ENCODE measurements around the gene CDK14. TPM values are rescaled to one million over a fixed set of nuclear protein-coding genes. Genes with fewer than 3 reads are reported as not detected.

CDK14 gene
- total RNA-seq, 4 donors from 2014 or later = 29.3 to 37.8 (median 33.0) TPM

DNA sequence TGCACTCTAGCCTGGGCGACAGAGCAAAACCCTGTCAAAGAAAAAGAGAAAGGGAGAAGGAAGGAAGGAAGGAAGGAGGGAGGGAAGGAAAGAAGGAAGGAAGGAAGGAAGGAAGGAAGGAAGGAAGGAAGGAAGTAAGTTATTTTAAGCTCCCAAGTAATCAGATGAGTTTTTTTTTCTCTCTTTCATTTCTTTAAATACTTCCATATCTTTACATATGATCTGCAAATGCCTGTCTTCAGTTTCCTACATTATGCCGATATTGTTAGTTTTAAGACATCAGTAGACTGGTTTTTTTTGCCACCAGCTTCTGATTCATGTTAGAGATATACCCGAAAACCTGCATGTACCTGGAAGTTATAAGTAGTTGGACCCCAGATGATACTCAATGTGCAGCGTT is 495.5 kb downstream of the CDK14 start:
- WGBS, 2 donors = 88 to 95% methylated on average over 4 of the region's 4 CpGs
- intact Hi-C loops (cut with DNase I) = no loop called here
- H3K36me3 ChIP-seq = no peaks in the 10 kb centered on the region
- no peak for TF ChIP-seq POLR2A (IDR thresholded peaks at IDR 0.05)
- TF ChIP-seq, protein P1, sequence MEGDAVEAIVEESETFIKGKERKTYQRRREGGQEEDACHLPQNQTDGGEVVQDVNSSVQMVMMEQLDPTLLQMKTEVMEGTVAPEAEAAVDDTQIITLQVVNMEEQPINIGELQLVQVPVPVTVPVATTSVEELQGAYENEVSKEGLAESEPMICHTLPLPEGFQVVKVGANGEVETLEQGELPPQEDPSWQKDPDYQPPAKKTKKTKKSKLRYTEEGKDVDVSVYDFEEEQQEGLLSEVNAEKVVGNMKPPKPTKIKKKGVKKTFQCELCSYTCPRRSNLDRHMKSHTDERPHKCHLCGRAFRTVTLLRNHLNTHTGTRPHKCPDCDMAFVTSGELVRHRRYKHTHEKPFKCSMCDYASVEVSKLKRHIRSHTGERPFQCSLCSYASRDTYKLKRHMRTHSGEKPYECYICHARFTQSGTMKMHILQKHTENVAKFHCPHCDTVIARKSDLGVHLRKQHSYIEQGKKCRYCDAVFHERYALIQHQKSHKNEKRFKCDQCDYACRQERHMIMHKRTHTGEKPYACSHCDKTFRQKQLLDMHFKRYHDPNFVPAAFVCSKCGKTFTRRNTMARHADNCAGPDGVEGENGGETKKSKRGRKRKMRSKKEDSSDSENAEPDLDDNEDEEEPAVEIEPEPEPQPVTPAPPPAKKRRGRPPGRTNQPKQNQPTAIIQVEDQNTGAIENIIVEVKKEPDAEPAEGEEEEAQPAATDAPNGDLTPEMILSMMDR (IDR thresholded peaks at IDR 0.05) = no peak
- H3K4me3 ChIP-seq (replicated peaks in 1 of 3) = no peak overlapping the region
- H3K27me3 ChIP-seq = no peaks in the 10 kb centered on the region
- H3K27ac ChIP-seq = no peak overlapping the region
- H3K9me3 ChIP-seq = no peaks in the 10 kb centered on the region
- DNase-seq = no peak
- peaks cover 0 to 3% of the 10 kb centered on the region in 2 donors for H3K4me1 ChIP-seq

DNA sequence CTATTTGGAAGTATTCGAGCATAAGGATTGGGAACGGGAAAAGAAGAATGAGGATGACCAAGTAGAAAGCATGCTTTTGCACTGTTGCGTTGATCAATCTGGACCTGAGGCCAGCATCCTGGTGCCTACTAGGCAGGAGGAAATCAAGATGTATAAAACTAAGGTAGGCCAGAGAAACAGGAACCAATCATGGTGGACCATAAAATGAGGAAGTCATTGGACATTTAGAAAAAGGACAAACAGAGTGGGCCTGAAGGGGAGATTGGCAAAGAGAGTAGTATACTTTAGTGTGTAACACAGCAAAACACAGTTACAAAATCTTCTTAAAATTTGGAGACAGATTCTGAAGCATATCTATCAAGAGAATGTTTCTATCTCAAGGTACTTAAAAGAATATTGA is 497.1 kb downstream of the CDK14 start:
- H3K36me3 ChIP-seq = no peaks in the 10 kb centered on the region
- H3K4me3 ChIP-seq (replicated peaks in 1 of 3) = no peak overlapping the region
- no peak for DNase-seq
- H3K27me3 ChIP-seq = no peaks in the 10 kb centered on the region
- WGBS, 2 donors = 95 to 97% methylated on average over 3 of the region's 3 CpGs
- H3K27ac ChIP-seq = no peak overlapping the region
- H3K9me3 ChIP-seq = no peaks in the 10 kb centered on the region
- peaks cover 0 to 3% of the 10 kb centered on the region in 2 donors for H3K4me1 ChIP-seq
- TF ChIP-seq POLR2A (IDR thresholded peaks at IDR 0.05) = no peak
- TF ChIP-seq, protein P1 (IDR thresholded peaks at IDR 0.05) = no peak
- intact Hi-C loops (cut with DNase I) = no loop called here

DNA sequence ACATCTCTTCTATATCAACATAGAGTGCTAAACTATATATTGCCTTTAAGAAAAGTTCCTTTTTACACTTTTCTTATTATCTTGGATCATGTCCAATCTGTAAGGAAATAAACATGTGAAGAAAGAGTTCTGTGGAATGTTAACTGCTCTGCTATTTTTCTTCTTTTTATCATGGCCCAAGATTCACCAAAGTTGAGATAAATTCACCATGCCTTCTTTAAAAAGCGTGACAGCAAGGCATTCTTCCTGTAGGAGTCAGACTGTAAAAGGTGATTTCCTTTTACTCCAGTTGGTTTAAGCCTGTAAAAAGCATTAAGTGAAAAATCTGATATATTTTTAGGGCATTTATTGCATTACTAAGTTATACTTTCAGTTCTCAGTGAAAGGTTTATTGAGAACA is 502.4 kb downstream of the CDK14 start:
- no peaks in the 10 kb centered on the region for H3K9me3 ChIP-seq
- 93 to 100% methylated on average over 1 of the region's 1 CpG for WGBS, 2 donors
- intact Hi-C loops (cut with DNase I) = no loop called here

DNA sequence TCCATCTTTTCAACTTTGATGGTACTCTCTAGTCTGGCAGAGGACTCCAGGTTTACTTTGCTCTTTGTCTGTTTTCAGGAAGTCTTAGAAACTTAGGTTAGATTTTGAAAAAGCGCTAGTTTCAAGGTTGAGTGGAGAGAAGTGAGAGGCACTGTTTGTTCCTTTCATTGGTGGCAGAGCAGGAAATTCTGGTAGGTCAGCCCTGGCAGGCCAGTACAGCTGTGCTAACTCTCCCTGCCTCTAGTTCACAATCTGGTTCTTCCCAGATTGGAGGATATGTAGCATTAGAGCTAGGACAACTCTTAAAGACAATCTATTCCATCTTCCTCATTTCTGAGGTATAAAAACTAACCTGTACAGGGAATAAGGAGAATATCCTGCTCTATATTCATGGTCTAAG is 507.2 kb downstream of the CDK14 start:
- H3K36me3 ChIP-seq = no peaks in the 10 kb centered on the region
- peak overlapping the region; percentile 28 to 74 (median 59) for H3K27ac ChIP-seq
- no peaks in the 10 kb centered on the region for H3K9me3 ChIP-seq
- intact Hi-C loops (cut with DNase I) = no loop called here
- no peak overlapping the region for H3K4me3 ChIP-seq (replicated peaks in 1 of 3)
- no peaks in the 10 kb centered on the region for H3K27me3 ChIP-seq
- H3K4me1 ChIP-seq = peaks cover 12 to 30% of the 10 kb centered on the region in 2 donors
- WGBS, 2 donors = 53 to 62% methylated on average over 1 of the region's 1 CpG
- peak; percentile 75 to 77 for DNase-seq
- peak in 1 of 2 donors; percentile 19 for TF ChIP-seq POLR2A (IDR thresholded peaks at IDR 0.05)
- TF ChIP-seq, protein P1 (IDR thresholded peaks at IDR 0.05) = peak in 2 of 6 experiments; percentile 22 to 37

More for the DNA sequence above, 502.4 kb downstream of the CDK14 start:
- DNase-seq = no peak
- Histone ChIP-seq H3K27ac (no peak overlapping the region), H3K4me1 (peaks cover 12 to 26% of the 10 kb centered on the region in 2 donors), H3K36me3 (no peaks in the 10 kb centered on the region), H3K27me3 (no peaks in the 10 kb centered on the region), H3K4me3 (replicated peaks in 1 of 3) (no peak overlapping the region)
- no peak for TF ChIP-seq POLR2A (IDR thresholded peaks at IDR 0.05)
- TF ChIP-seq, protein P1 (IDR thresholded peaks at IDR 0.05) = no peak

DNA sequence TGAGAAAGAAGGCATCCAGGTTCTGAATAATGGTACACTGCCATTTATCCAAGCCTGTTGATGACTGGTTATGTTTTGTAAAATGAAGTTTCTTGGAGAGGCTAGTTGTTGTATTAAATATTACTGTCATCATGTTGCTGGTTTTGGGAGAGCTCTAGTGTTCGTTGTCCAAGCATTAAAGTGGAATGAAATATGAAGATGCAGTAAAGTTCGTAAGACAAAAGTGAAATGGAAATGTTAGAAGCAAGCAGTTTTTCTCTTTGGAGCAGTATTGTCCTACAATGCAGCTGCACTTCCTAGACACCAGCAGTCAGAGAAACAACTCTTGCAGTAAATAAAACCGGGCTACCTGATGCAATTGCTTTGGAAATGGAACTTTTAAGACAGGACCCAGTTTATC is 511.3 kb downstream of the CDK14 start:
- no peak for TF ChIP-seq POLR2A (IDR thresholded peaks at IDR 0.05)
- TF ChIP-seq, protein P1 (IDR thresholded peaks at IDR 0.05) = no peak
- Histone ChIP-seq H3K9me3 (no peaks in the 10 kb centered on the region), H3K36me3 (no peaks in the 10 kb centered on the region), H3K4me1 (peaks cover 0 to 5% of the 10 kb centered on the region in 2 donors), H3K27me3 (no peaks in the 10 kb centered on the region), H3K27ac (no peak overlapping the region), H3K4me3 (replicated peaks in 1 of 3) (no peak overlapping the region)
- DNase-seq = no peak
- WGBS, 2 donors = 76 to 77% methylated on average over 3 of the region's 3 CpGs
- intact Hi-C loops (cut with DNase I) = no loop called here
